Type B pancreatic cell (in vitro differentiated cells): ENCODE data around the gene FADS3. TPM values are rescaled to one million over a fixed set of nuclear protein-coding genes. Genes with fewer than 3 reads are reported as not detected.
A peak's percentile ranks its signal among the peaks of the same experiment; 100 is the strongest.

Experiments
- DNase-seq: peaks from one replicate; pipeline ENCODE4 v3.0.0; 2021; ENCODE audit warnings: mixed read lengths; ENCODE audit not compliant: unreplicated experiment; ENCODE audit errors: extremely low spot score
- H3K27ac Mint-ChIP-seq: 2 replicates; pipeline ENCODE4 v1.8.0; 2021; ENCODE audit warnings: mild to moderate bottlenecking, mixed read lengths
- H3K27me3 Mint-ChIP-seq: 2 replicates; pipeline ENCODE4 v1.8.0; 2021; ENCODE audit warnings: mixed read lengths
- H3K36me3 Mint-ChIP-seq: 2 replicates; pipeline ENCODE4 v1.8.0; 2021; ENCODE audit warnings: mixed read lengths
- H3K4me1 Mint-ChIP-seq: one replicate; pipeline ENCODE4 v1.8.0; 2021; ENCODE audit warnings: mixed read lengths; ENCODE audit not compliant: unreplicated experiment
- H3K4me3 Mint-ChIP-seq: 2 replicates; pipeline ENCODE4 v1.8.0; 2021; ENCODE audit warnings: mild to moderate bottlenecking, mixed read lengths
- H3K9me3 Mint-ChIP-seq: 2 replicates; pipeline ENCODE4 v1.8.0; 2021; ENCODE audit warnings: mixed read lengths
- microRNA-seq: library from miRNA; unstranded; fragments of <30 nt; microRNA quantifications from one replicate; pipeline ENCODE4, GENCODE V29; 2020
- total RNA-seq: library from RNA; stranded (reverse); gene quantifications from 2 replicates; pipeline ENCODE4 v1.2.1, GENCODE V29; 2021; ENCODE audit warnings: low replicate concordance
- TF ChIP-seq, protein P1 (sequence below): fragments of 200-600 bp; sonication (generic); conservative IDR thresholded peaks from 2 replicates; pipeline ENCODE4 v1.5.0; 2021; ENCODE audit warnings: antibody characterized with exemption, mild to moderate bottlenecking

Gene FADS3
- total RNA-seq, 1 donor from 2014 or later: 10.0 TPM

DNA sequence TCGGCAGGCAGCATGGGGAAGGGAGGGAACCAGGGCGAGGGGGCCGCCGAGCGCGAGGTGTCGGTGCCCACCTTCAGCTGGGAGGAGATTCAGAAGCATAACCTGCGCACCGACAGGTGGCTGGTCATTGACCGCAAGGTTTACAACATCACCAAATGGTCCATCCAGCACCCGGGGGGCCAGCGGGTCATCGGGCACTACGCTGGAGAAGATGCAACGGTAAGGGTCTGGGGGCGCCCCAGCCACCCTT, 63.0 kb downstream of the FADS3 start:
- TF ChIP-seq, protein P1, sequence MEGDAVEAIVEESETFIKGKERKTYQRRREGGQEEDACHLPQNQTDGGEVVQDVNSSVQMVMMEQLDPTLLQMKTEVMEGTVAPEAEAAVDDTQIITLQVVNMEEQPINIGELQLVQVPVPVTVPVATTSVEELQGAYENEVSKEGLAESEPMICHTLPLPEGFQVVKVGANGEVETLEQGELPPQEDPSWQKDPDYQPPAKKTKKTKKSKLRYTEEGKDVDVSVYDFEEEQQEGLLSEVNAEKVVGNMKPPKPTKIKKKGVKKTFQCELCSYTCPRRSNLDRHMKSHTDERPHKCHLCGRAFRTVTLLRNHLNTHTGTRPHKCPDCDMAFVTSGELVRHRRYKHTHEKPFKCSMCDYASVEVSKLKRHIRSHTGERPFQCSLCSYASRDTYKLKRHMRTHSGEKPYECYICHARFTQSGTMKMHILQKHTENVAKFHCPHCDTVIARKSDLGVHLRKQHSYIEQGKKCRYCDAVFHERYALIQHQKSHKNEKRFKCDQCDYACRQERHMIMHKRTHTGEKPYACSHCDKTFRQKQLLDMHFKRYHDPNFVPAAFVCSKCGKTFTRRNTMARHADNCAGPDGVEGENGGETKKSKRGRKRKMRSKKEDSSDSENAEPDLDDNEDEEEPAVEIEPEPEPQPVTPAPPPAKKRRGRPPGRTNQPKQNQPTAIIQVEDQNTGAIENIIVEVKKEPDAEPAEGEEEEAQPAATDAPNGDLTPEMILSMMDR: no peak
- Mint-ChIP-seq H3K4me3 (peak overlapping the region; percentile 94), H3K9me3 (no peaks in the 10 kb centered on the region), H3K27me3 (no peaks in the 10 kb centered on the region), H3K4me1 (peaks cover 36% of the 10 kb centered on the region), H3K27ac (peak overlapping the region; percentile 88), H3K36me3 (no peaks in the 10 kb centered on the region)
- no peak for DNase-seq

DNA sequence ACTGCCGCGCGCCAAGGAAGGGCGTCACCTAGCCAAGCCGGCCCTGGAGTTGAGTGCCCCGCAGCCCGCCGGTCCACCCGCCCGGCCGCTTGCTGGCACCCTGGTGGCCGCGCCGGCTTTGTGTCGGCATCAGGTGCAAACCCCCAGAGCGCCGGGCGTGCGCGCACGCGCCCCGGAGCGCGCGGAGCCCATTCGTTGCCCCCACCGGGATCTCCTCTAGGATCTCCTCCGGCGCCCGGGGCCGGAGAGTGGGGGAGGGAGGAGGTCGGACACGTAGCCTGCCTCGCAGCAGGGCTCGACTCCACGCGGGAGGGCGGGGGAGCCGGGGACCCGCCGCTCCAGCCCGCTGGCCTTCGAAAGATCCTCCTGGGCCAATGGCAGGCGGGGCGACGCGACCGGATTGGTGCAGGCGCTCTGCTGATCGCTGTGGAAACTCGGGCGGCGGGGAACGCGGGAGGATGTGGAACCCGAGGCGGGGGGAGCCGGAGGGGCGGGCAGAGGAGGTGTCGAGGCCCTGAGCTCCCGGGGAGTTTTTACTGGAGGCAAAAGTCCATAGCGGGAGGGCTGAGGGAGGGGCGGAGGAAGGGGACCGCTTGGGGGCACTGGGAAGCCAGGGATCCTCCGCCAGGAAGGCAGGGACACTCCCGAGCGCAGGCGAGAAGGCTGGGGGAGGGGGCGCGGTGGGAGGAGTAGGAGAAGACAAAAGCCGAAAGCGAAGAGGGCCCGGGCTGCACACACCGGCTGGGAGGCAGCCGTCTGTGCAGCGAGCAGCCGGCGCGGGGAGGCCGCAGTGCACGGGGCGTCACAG, 63.6 kb downstream of the FADS3 start, which contains the start of gene FADS2:
TSS of gene FADS2 (plus strand) at position 730 of the 808 bp plus-strand sequence. CDS start 91 bp downstream, outside the sequence.
- Mint-ChIP-seq H3K27ac (peak within 1 kb of the TSS; percentile 90), H3K4me1 (peaks cover 36% of the 10 kb centered on the region), H3K36me3 (no peaks in the 10 kb centered on the region), H3K9me3 (no peaks in the 10 kb centered on the region), H3K27me3 (no peaks in the 10 kb centered on the region), H3K4me3 (peak within 1 kb of the TSS; percentile 94)
- TF ChIP-seq, protein P1: peak; percentile 63
- peak; percentile 93 for DNase-seq

DNA sequence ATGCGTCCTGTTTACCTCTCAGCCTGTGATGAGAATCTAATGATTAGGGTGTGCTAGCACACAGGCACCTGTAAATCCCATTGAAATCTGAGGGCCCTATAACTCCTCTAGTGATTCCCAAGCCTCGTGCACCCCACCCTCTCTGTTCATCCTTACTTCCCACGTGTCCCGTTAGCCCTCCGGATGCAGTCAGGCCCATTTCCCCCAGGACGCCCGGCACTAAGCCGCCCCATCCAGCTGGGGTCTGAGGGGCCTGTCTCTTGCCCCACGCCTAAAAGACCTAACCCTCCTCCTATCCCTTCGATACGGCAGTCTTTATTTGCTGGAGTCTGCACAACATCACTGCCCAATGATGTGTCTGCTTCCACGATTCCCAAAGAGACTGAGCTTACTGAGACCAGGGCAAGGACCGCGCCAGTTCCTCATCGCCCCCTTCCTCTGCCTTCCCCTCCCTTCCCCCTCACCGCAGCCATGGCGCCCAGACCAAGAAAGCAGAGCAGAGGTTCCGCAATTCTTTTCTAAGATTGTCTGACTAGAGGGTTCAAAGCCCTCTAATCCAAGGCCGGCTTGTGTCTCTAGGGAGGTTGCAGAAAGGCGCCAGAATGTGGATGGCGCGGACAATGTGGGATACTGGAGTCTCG, 64.3 kb downstream of the FADS3 start:
- H3K9me3 Mint-ChIP-seq: no peaks in the 10 kb centered on the region
- peak overlapping the region; percentile 90 for H3K27ac Mint-ChIP-seq
- no peaks in the 10 kb centered on the region for H3K27me3 Mint-ChIP-seq
- peak overlapping the region; percentile 94 for H3K4me3 Mint-ChIP-seq
- no peak for DNase-seq
- TF ChIP-seq, protein P1: no peak
- no peaks in the 10 kb centered on the region for H3K36me3 Mint-ChIP-seq
- peaks cover 36% of the 10 kb centered on the region for H3K4me1 Mint-ChIP-seq

Small RNA genes within 50 kb of the gene (microRNA-seq; reads per million reads assigned to microRNA genes)
- gene MIR6746: not detected

Other genes with a start within 250 kb of the FADS3 start
- 5.5 and 7.8 TPM in 2 replicates for gene DAGLA, start 211.2 kb downstream of the FADS3 start, total RNA-seq
- gene MYRF, start 138.9 kb downstream of the FADS3 start, total RNA-seq: 29.6 and 62.1 TPM in 2 replicates
- gene TMEM258, start 98.9 kb downstream of the FADS3 start, total RNA-seq: 158 and 162 TPM in 2 replicates
- gene FEN1, start 98.6 kb downstream of the FADS3 start, total RNA-seq: 27.7 and 44.6 TPM in 2 replicates
- 34.2 and 90.0 TPM in 2 replicates for gene FADS1, start 74.5 kb downstream of the FADS3 start, total RNA-seq
- gene FADS2, start 63.2 kb downstream of the FADS3 start, total RNA-seq: 127 and 205 TPM in 2 replicates
- gene RAB3IL1, start 26.0 kb upstream of the FADS3 start, total RNA-seq: 2.1 and 16.6 TPM in 2 replicates
- 0.14 and 0.31 TPM in 2 replicates for gene BEST1, start 58.8 kb upstream of the FADS3 start, total RNA-seq
- 1,346 and 2,108 TPM in 2 replicates for gene FTH1, start 76.1 kb upstream of the FADS3 start, total RNA-seq
- 38.8 and 96.7 TPM in 2 replicates for gene INCENP, start 232.5 kb upstream of the FADS3 start, total RNA-seq